ENCODE data around the gene PGRMC2.
"Not testable (repeated sequence)": the region's sequence is repeated elsewhere in the genome, so short reads cannot be mapped to it uniquely, and the experiment has no call there.

Gene PGRMC2

DNA sequence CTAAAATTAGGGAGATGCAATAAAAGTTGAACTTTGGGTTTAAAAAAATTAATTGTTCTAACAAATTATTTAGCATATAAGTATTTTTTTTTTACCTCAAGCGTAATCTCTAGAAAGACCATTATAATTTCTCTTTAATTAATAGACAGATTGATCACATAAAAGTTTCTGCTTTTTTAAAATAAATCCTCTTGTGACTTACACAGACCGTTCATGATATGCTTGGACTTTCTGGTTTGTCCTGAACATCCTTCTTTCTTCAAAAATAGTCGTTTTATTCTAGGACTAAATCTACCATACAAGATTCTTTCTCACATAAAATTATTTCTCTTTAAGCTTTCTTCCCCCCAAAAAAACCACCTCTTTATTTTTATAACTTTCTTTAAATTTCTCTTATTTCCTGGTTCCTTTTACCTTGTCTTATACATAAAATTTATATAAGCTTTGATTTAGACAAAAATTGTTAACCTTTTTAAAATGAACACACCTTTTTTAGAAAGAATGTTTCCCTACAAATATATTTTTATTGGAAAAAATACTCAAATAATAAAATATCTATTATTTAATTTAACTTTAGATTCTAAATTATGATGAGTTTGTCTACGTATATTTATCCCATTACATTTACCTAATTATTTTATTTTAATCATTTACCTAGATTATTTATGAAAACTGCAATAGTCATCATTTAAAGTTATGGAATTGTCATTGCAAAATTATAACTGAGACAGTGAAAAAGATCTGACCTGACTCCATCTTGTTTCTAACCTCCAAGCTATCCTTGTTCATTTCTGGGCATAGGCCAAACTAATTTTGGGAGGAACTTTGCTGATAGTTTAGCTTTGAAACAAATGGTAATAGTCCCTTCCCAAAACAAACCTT, 37.6 kb downstream of the PGRMC2 start:
- no peaks in the 10 kb centered on the region for H3K9me3 ChIP-seq
- no peaks in the 10 kb centered on the region for H3K4me1 ChIP-seq (ENCODE audit: control insufficient read depth in 1 of 2, insufficient read depth in 1 of 2, low read depth in 1 of 2, low read length in 1 of 2)
- H3K4me3 ChIP-seq (ENCODE audit: low read depth in 1 of 2, low read length in 1 of 2) = no peak overlapping the region
- H3K36me3 ChIP-seq = no peaks in the 10 kb centered on the region
- no peaks in the 10 kb centered on the region for H3K27me3 ChIP-seq
- H3K27ac ChIP-seq = no peak overlapping the region
- TF ChIP-seq, protein P1, sequence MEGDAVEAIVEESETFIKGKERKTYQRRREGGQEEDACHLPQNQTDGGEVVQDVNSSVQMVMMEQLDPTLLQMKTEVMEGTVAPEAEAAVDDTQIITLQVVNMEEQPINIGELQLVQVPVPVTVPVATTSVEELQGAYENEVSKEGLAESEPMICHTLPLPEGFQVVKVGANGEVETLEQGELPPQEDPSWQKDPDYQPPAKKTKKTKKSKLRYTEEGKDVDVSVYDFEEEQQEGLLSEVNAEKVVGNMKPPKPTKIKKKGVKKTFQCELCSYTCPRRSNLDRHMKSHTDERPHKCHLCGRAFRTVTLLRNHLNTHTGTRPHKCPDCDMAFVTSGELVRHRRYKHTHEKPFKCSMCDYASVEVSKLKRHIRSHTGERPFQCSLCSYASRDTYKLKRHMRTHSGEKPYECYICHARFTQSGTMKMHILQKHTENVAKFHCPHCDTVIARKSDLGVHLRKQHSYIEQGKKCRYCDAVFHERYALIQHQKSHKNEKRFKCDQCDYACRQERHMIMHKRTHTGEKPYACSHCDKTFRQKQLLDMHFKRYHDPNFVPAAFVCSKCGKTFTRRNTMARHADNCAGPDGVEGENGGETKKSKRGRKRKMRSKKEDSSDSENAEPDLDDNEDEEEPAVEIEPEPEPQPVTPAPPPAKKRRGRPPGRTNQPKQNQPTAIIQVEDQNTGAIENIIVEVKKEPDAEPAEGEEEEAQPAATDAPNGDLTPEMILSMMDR (IDR thresholded peaks at IDR 0.05) = no peak

DNA sequence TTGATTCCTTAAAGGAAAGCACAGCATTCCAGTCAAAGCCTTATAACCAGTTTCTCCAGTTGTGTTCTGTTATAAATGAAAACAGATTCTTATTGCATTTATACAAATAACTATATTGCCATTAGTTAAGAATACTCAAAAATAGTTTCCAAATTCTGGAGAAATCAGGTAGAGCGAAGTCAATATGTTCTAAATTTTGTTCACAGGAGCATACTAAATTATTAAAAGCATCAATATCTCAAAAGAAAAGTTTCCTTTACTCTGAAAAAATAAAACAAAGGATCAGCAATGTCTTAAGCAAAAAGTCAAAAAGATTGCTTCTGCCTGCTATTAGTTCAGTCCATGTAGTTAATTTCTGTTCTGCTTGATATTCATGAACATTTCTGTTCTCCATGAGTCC, 39.7 kb downstream of the PGRMC2 start:
- no peaks in the 10 kb centered on the region for H3K4me1 ChIP-seq (ENCODE audit: control insufficient read depth in 1 of 2, insufficient read depth in 1 of 2, low read depth in 1 of 2, low read length in 1 of 2)
- H3K4me3 ChIP-seq (ENCODE audit: low read depth in 1 of 2, low read length in 1 of 2) = no peak overlapping the region
- TF ChIP-seq, protein P1 (IDR thresholded peaks at IDR 0.05) = no peak
- H3K27ac ChIP-seq = no peak overlapping the region
- no peaks in the 10 kb centered on the region for H3K27me3 ChIP-seq
- no peaks in the 10 kb centered on the region for H3K36me3 ChIP-seq
- H3K9me3 ChIP-seq = no peaks in the 10 kb centered on the region

DNA sequence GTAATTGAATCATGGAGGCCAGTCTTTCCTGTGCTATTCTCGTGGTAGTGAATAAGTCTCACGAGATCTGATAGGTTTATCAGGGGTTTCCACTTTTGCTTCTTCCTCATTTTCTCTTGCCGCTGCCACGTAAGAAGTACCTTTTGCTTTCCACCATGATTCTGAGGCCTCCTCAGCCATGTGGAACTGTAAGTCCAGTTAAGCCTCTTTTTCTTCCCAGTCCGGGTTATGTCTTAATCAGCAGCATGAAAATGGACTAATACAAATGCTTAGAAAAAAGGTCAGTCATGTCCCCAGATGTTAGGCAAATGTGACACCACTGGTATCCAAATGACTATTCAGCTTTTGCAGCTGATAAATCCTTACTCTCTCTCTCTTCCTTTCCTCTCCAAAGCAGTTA, 42.2 kb downstream of the PGRMC2 start:
- H3K4me1 ChIP-seq (ENCODE audit: control insufficient read depth in 1 of 2, insufficient read depth in 1 of 2, low read depth in 1 of 2, low read length in 1 of 2); H3K9me3 ChIP-seq; H3K4me3 ChIP-seq (ENCODE audit: low read depth in 1 of 2, low read length in 1 of 2); H3K27me3 ChIP-seq; H3K36me3 ChIP-seq; H3K27ac ChIP-seq: not testable (repeated sequence)

DNA sequence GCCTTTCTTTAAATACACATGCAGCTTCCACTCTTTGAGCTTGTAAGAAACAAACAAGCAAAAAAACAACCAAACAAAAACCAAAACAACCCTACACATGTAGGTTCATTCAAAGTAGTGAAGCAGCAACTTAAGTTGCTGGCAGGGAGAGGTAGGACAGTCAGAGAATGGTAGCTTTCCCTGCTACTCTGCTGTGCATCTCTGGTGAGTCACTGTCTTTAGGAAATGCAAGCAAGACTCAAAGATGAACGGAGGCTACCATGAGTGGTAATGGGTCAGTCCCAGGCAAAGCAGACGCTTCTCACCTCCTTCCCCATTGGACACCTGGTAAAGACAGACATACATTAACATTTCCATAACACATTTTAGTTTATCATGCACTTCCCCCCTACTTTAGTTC, 43.2 kb downstream of the PGRMC2 start:
- Histone ChIP-seq H3K4me3 (ENCODE audit: low read depth in 1 of 2, low read length in 1 of 2) (no peak overlapping the region), H3K9me3 (no peaks in the 10 kb centered on the region), H3K27me3 (no peaks in the 10 kb centered on the region), H3K36me3 (no peaks in the 10 kb centered on the region), H3K4me1 (ENCODE audit: control insufficient read depth in 1 of 2, insufficient read depth in 1 of 2, low read depth in 1 of 2, low read length in 1 of 2) (peaks cover 0 to under 1% of the 10 kb centered on the region in 2 experiments), H3K27ac (no peak overlapping the region)
- TF ChIP-seq, protein P1 (IDR thresholded peaks at IDR 0.05) = no peak

DNA sequence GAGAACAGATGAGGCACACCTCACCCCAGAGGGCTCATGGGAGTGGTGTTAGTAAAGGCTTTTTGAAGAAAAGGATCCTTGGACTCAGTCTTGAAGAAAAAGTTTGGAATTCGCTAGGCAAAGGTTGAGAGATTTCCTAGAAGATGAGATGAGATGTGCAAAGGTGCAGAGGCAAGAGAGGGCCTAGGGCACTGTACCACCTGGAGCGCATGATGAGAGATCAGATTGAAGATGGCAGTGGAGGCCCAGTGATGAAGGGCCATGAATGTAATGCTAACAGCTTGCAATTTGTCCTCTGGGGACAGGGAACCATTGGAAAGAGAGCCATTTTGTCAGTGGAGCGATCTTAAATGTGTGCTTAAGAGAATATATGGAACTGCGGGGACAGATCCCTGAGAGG, 45.0 kb downstream of the PGRMC2 start:
- no peaks in the 10 kb centered on the region for H3K9me3 ChIP-seq
- H3K36me3 ChIP-seq = no peaks in the 10 kb centered on the region
- H3K4me1 ChIP-seq (ENCODE audit: control insufficient read depth in 1 of 2, insufficient read depth in 1 of 2, low read depth in 1 of 2, low read length in 1 of 2) = peaks cover 0 to 3% of the 10 kb centered on the region in 2 experiments
- no peak overlapping the region for H3K27ac ChIP-seq
- H3K27me3 ChIP-seq = no peaks in the 10 kb centered on the region
- TF ChIP-seq, protein P1 (IDR thresholded peaks at IDR 0.05) = no peak
- H3K4me3 ChIP-seq (ENCODE audit: low read depth in 1 of 2, low read length in 1 of 2) = no peak overlapping the region

DNA sequence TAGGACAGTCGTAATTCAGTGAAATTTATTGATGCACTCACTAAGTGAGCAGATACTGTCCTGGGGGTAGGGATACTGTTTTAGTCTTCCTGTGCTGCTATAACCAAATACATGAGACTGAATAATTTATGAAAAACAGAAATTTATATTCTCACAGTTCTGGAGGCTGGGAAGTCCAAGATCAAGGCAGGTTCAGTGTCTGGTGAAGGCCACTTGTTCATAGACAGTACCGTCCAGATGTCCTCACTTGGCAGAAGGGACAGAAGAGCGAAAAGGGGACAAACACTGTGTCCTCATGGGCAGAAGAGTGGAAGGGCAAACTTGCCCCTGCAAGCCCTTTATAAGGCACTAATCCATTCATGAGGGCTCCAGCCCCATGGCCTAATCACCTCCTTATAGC, 45.6 kb downstream of the PGRMC2 start:
- Histone ChIP-seq H3K27ac (no peak overlapping the region), H3K9me3 (no peaks in the 10 kb centered on the region), H3K27me3 (no peaks in the 10 kb centered on the region), H3K36me3 (no peaks in the 10 kb centered on the region), H3K4me3 (ENCODE audit: low read depth in 1 of 2, low read length in 1 of 2) (no peak overlapping the region), H3K4me1 (ENCODE audit: control insufficient read depth in 1 of 2, insufficient read depth in 1 of 2, low read depth in 1 of 2, low read length in 1 of 2) (peaks cover 0 to 3% of the 10 kb centered on the region in 2 experiments)
- TF ChIP-seq, protein P1 (IDR thresholded peaks at IDR 0.05) = no peak

Measured in neutrophil (primary cell).